Astrocyte (in vitro differentiated cells and primary cell): ENCODE measurements around the gene RAPGEF2. TPM values are rescaled to one million over a fixed set of nuclear protein-coding genes. Genes with fewer than 3 reads are reported as not detected.

Source experiments
- DNase-seq: peaks from one replicate; pipeline ENCODE4 v3.0.0-alpha.2; 2010; ENCODE audit warnings: low read depth
- FAIRE-seq: peaks from 2 replicates; lab custom pipeline; 2011; peaks lifted over from hg19 to GRCh38; lab: Jason Lieb, UNC
- H2AFZ ChIP-seq: 2 replicates; pipeline ENCODE4 v1.6.0; 2012; ENCODE audit warnings: low read depth, low read length, inconsistent platforms
- H3K27ac ChIP-seq: 2 replicates; pipeline ENCODE4 v1.5.1; 2011; ENCODE audit warnings: low read depth, low read length, inconsistent platforms
- H3K27me3 ChIP-seq: 2 replicates; pipeline ENCODE4 v1.6.0; 2011; ENCODE audit warnings: low read length, inconsistent platforms; ENCODE audit not compliant: insufficient read depth
- H3K36me3 ChIP-seq: 2 replicates; pipeline ENCODE4 v1.5.1; 2011; ENCODE audit warnings: low read length, inconsistent platforms; ENCODE audit not compliant: insufficient read depth
- H3K4me1 ChIP-seq: 2 replicates; pipeline ENCODE4 v1.5.1; 2011; ENCODE audit warnings: low read length, inconsistent platforms; ENCODE audit not compliant: insufficient read depth
- H3K4me2 ChIP-seq: 2 replicates; pipeline ENCODE4 v1.6.0; 2012; ENCODE audit warnings: low read length, inconsistent platforms
- H3K4me3 ChIP-seq: 2 replicates; pipeline ENCODE4 v1.5.1; 2011; ENCODE audit warnings: low read depth, mild to moderate bottlenecking, low read length, inconsistent platforms; ENCODE audit not compliant: insufficient read depth
- H3K79me2 ChIP-seq: 2 replicates; pipeline ENCODE4 v1.6.0; 2012; ENCODE audit warnings: mild to moderate bottlenecking, low read length, inconsistent platforms; ENCODE audit not compliant: insufficient read depth
- H3K9ac ChIP-seq: 2 replicates; pipeline ENCODE4 v1.6.0; 2012; ENCODE audit warnings: mild to moderate bottlenecking, low read length, inconsistent platforms
- H3K9me3 ChIP-seq: 2 replicates; pipeline ENCODE4 v1.5.1; 2012; ENCODE audit warnings: low read depth, mild to moderate bottlenecking, low read length, inconsistent platforms; ENCODE audit not compliant: insufficient read depth
- H4K20me1 ChIP-seq: 2 replicates; pipeline ENCODE4 v1.6.0; 2012; ENCODE audit warnings: low read length, inconsistent platforms; ENCODE audit not compliant: insufficient read depth
- H3K27ac Mint-ChIP-seq: one replicate; pipeline ENCODE4 v1.8.0; 2021; ENCODE audit warnings: mild to moderate bottlenecking, mixed read lengths; ENCODE audit not compliant: unreplicated experiment
- H3K27me3 Mint-ChIP-seq: one replicate; pipeline ENCODE4 v1.8.0; 2021; ENCODE audit warnings: low read depth, mixed read lengths; ENCODE audit not compliant: unreplicated experiment
- H3K36me3 Mint-ChIP-seq: one replicate; pipeline ENCODE4 v1.8.0; 2021; ENCODE audit warnings: low read depth, mixed read lengths; ENCODE audit not compliant: unreplicated experiment
- H3K4me1 Mint-ChIP-seq: one replicate; pipeline ENCODE4 v1.8.0; 2021; ENCODE audit warnings: low read depth, mixed read lengths; ENCODE audit not compliant: unreplicated experiment
- H3K4me3 Mint-ChIP-seq: one replicate; pipeline ENCODE4 v1.8.0; 2021; ENCODE audit warnings: mild to moderate bottlenecking, moderate library complexity, mixed read lengths; ENCODE audit not compliant: unreplicated experiment
- H3K9me3 Mint-ChIP-seq: one replicate; pipeline ENCODE4 v1.8.0; 2021; ENCODE audit warnings: mild to moderate bottlenecking, mixed read lengths; ENCODE audit not compliant: unreplicated experiment
- CTCF ChIP-seq: IDR thresholded peaks from 2 replicates; pipeline ENCODE4 v1.5.1; 2011; ENCODE audit warnings: low read depth, mild to moderate bottlenecking, inconsistent platforms, low read length, moderate library complexity; ENCODE audit not compliant: insufficient read depth
- EZH2 ChIP-seq: IDR thresholded peaks from 2 replicates; pipeline ENCODE4 v1.6.1; 2012; ENCODE audit warnings: mild to moderate bottlenecking, low read length, inconsistent platforms; ENCODE audit not compliant: insufficient read depth
- total RNA-seq: library from RNA; stranded (reverse); gene quantifications from 2 replicates; pipeline ENCODE4 v1.2.1, GENCODE V29; 2021

RAPGEF2 gene
- total RNA-seq, 1 donor from 2014 or later = 59.0 TPM

DNA sequence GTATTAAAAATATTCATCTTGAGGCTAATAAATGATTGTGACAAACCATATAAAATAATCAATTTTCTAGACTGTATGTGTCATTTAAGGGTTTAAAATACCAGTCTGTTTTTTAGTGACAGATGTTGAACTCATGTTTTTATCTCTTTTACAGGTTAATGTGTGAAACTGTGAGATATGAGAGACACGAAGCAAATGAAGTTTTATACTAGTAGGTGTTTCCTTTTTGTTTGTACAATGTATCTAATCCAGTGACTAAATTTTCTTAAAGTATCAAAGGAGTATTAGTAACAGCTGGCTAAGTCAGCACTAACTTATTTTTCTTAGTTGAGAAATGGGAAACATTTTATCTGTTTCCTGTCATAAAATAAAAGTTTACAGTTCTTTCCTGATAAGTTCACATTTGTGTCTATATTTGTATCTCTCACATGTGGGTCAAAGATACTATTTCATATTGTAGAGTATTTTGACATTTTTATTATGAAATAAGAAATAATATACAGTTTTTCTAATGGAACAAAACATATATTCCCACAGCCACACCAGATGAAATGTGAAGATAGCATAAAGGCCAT, 90.3 kb downstream of the RAPGEF2 start:
- Histone ChIP-seq H3K27ac (no peak overlapping the region), H3K4me3 (no peak overlapping the region), H3K9me3 (no peaks in the 10 kb centered on the region), H3K4me1 (peaks cover 4% of the 10 kb centered on the region), H3K79me2 (peaks cover 8% of the 10 kb centered on the region), H2AFZ (no peak overlapping the region), H3K36me3 (no peaks in the 10 kb centered on the region), H3K9ac (no peak overlapping the region), H4K20me1 (no peaks in the 10 kb centered on the region), H3K4me2 (no peak overlapping the region), H3K27me3 (no peaks in the 10 kb centered on the region)
- H3K27ac Mint-ChIP-seq = no peak overlapping the region
- no peaks in the 10 kb centered on the region for H3K9me3 Mint-ChIP-seq
- H3K4me1 Mint-ChIP-seq = peaks cover 4% of the 10 kb centered on the region
- TF ChIP-seq CTCF (no peak), EZH2 (no peak)
- H3K4me3 Mint-ChIP-seq = no peak overlapping the region
- H3K27me3 Mint-ChIP-seq = no peaks in the 10 kb centered on the region
- DNase-seq = no peak
- FAIRE-seq = no peak
- H3K36me3 Mint-ChIP-seq = peaks cover 2% of the 10 kb centered on the region

- peaks cover 10% of the 10 kb centered on the region for H3K79me2 ChIP-seq
- H3K27ac Mint-ChIP-seq = no peak overlapping the region
- DNase-seq = no peak
Measured at GRCh38 chr4:159195361-159195769, 92.5 kb downstream of the RAPGEF2 start.

More at GRCh38 chr4:159195361-159195769, 92.5 kb downstream of the RAPGEF2 start:
- Mint-ChIP-seq H3K4me3 (no peak overlapping the region), H3K9me3 (no peaks in the 10 kb centered on the region), H3K27me3 (no peaks in the 10 kb centered on the region), H3K4me1 (peaks cover 4% of the 10 kb centered on the region), H3K36me3 (peaks cover 2% of the 10 kb centered on the region)
- H3K4me2 ChIP-seq = no peak overlapping the region
- H3K9me3 ChIP-seq = no peaks in the 10 kb centered on the region
- H3K27ac ChIP-seq = no peak overlapping the region
- TF ChIP-seq CTCF (no peak), EZH2 (no peak)
- peaks cover 4% of the 10 kb centered on the region for H3K4me1 ChIP-seq
- no peaks in the 10 kb centered on the region for H3K36me3 ChIP-seq
- no peak overlapping the region for H3K9ac ChIP-seq
- H3K27me3 ChIP-seq = no peaks in the 10 kb centered on the region
- no peak overlapping the region for H2AFZ ChIP-seq
- FAIRE-seq = no peak
- no peak overlapping the region for H3K4me3 ChIP-seq
- peaks cover 4% of the 10 kb centered on the region for H4K20me1 ChIP-seq
